ENCODE data around the gene ECPAS.

GRCh38 chr9:111514967-111515366 lies 30.8 kb upstream of the ECPAS start:
- no peak for TF ChIP-seq POLR2A (IDR thresholded peaks at IDR 0.05)
- TF ChIP-seq, protein P1, sequence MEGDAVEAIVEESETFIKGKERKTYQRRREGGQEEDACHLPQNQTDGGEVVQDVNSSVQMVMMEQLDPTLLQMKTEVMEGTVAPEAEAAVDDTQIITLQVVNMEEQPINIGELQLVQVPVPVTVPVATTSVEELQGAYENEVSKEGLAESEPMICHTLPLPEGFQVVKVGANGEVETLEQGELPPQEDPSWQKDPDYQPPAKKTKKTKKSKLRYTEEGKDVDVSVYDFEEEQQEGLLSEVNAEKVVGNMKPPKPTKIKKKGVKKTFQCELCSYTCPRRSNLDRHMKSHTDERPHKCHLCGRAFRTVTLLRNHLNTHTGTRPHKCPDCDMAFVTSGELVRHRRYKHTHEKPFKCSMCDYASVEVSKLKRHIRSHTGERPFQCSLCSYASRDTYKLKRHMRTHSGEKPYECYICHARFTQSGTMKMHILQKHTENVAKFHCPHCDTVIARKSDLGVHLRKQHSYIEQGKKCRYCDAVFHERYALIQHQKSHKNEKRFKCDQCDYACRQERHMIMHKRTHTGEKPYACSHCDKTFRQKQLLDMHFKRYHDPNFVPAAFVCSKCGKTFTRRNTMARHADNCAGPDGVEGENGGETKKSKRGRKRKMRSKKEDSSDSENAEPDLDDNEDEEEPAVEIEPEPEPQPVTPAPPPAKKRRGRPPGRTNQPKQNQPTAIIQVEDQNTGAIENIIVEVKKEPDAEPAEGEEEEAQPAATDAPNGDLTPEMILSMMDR (IDR thresholded peaks at IDR 0.05), result no peak
